Mesothelial cell of epicardium (in vitro differentiated cells): ENCODE results near the gene POLN. TPM values are rescaled to one million over a fixed set of nuclear protein-coding genes. Genes with fewer than 3 reads are reported as not detected.

Experiments
- DNase-seq, 2 experiments: peaks; one replicate each; pipeline ENCODE4 v3.0.0; 2021; ENCODE audit warnings: low spot score in 2 of 2; ENCODE audit not compliant: unreplicated experiment in 2 of 2
- H3K27ac Mint-ChIP-seq: 2 replicates; pipeline ENCODE4 v1.8.0; 2021; ENCODE audit warnings: mixed read lengths
- H3K27me3 Mint-ChIP-seq: 2 replicates; pipeline ENCODE4 v1.8.0; 2021; ENCODE audit warnings: low read depth, mixed read lengths
- H3K36me3 Mint-ChIP-seq: 2 replicates; pipeline ENCODE4 v1.8.0; 2021; ENCODE audit warnings: mixed read lengths
- H3K4me1 Mint-ChIP-seq: 2 replicates; pipeline ENCODE4 v1.8.0; 2021; ENCODE audit warnings: mixed read lengths
- H3K4me3 Mint-ChIP-seq: 2 replicates; pipeline ENCODE4 v1.8.0; 2021; ENCODE audit warnings: mild to moderate bottlenecking, moderate library complexity, mixed read lengths
- H3K9me3 Mint-ChIP-seq: 2 replicates; pipeline ENCODE4 v1.8.0; 2021; ENCODE audit warnings: mixed read lengths
- total RNA-seq: library from RNA; stranded (reverse); gene quantifications from 3 replicates; pipeline ENCODE4 v1.2.1, GENCODE V29; 2021
- TF ChIP-seq, protein P1 (sequence below): fragments of 200-600 bp; sonication (generic); IDR thresholded peaks from one replicate; pipeline ENCODE4 v1.5.0; 2021; ENCODE audit warnings: antibody characterized with exemption; ENCODE audit not compliant: unreplicated experiment

POLN gene
- total RNA-seq, 1 donor from 2014 or later = 5.8 TPM

- DNase-seq = no peak
- H3K36me3 Mint-ChIP-seq = no peaks in the 10 kb centered on the region
- TF ChIP-seq, protein P1, sequence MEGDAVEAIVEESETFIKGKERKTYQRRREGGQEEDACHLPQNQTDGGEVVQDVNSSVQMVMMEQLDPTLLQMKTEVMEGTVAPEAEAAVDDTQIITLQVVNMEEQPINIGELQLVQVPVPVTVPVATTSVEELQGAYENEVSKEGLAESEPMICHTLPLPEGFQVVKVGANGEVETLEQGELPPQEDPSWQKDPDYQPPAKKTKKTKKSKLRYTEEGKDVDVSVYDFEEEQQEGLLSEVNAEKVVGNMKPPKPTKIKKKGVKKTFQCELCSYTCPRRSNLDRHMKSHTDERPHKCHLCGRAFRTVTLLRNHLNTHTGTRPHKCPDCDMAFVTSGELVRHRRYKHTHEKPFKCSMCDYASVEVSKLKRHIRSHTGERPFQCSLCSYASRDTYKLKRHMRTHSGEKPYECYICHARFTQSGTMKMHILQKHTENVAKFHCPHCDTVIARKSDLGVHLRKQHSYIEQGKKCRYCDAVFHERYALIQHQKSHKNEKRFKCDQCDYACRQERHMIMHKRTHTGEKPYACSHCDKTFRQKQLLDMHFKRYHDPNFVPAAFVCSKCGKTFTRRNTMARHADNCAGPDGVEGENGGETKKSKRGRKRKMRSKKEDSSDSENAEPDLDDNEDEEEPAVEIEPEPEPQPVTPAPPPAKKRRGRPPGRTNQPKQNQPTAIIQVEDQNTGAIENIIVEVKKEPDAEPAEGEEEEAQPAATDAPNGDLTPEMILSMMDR = no peak
- no peak overlapping the region for H3K4me3 Mint-ChIP-seq
- H3K27me3 Mint-ChIP-seq = no peaks in the 10 kb centered on the region
- H3K27ac Mint-ChIP-seq = peak overlapping the region; percentile 47
- no peaks in the 10 kb centered on the region for H3K9me3 Mint-ChIP-seq
- peaks cover 6% of the 10 kb centered on the region for H3K4me1 Mint-ChIP-seq
Observed at GRCh38 chr4:2067446-2068197, 174.3 kb downstream of the POLN start.

DNA sequence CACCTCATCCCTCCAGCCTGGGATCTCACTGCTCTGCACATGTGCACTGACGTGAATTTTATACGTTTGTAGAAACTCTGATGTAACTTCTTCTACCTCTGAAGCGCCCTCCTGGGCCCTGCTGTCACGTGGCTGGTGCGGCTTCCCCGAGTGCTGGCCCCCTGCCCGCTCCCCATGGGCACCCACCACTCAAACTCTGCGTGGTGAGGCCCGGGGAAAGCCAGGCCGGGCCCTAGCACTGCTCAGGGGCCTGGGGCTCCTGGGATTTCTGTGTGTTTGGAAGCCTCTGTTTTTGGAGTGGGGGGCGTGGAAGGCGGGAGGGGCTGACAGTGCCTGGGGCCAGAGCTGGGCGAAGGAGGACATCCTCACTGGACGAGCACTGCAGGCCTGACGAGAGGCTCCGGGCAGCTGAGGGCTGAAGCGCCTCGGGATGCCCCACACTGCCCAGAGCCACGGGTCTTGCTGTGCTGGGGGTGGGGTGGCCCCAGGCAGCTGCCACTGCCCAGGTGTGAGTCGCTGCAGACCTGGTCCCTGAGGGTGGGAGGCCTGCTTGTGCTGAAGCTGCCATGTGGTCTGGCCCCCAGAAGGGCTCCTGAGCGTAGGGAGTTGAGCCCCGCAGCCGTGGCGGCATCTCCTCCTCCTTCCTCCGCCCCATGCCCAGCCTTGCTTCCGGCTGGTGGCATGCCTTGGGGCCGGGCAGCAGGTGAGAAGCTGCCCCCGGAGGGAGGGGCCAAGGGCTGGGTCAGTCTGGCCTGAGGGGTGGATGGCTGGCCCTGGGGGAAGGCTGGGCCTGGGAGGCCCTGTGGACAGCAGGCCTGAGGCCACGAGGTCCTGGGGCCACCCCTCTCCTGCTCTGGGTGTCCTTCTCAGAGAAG is 175.1 kb downstream of the POLN start:
- H3K36me3 Mint-ChIP-seq = no peaks in the 10 kb centered on the region
- TF ChIP-seq, protein P1 = no peak

DNA sequence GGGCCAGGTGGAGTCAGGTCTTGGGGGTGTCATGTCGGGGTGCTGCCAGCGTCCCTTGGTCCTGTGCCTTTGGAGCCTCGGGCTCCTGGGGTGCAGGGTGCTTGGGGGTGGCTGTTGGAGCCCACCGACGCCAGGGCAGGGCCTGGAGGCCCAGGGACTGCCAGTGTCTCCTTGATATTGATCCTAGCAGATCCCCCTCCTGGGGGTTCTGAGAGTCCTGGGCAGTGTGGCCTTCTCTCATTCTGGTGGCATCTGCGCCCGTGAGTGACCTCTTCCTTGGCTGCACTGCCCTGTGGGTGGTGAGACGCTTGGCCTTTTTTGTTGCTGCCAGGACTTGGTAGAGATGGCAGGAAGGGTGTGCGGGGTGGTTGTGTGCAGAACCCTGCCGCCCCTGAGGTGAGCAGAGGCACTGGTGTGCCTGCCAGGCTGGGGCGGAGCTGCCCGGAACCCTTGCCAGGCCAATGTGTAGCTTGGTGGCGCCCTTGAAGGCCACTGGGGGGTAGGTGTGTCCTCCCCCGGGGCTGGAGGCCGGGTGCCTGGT is 175.8 kb downstream of the POLN start:
- Mint-ChIP-seq H3K27me3 (peaks cover 9% of the 10 kb centered on the region), H3K4me3 (no peak overlapping the region), H3K36me3 (no peaks in the 10 kb centered on the region), H3K27ac (no peak overlapping the region), H3K9me3 (no peaks in the 10 kb centered on the region), H3K4me1 (peaks cover 2% of the 10 kb centered on the region)
- DNase-seq = peak in 1 of 2 experiments; percentile 13
- TF ChIP-seq, protein P1 = no peak

More for the DNA sequence above, 175.1 kb downstream of the POLN start:
- no peak overlapping the region for H3K4me3 Mint-ChIP-seq
- H3K9me3 Mint-ChIP-seq = no peaks in the 10 kb centered on the region
- H3K4me1 Mint-ChIP-seq = peaks cover 7% of the 10 kb centered on the region
- H3K27me3 Mint-ChIP-seq = peaks cover 4% of the 10 kb centered on the region
- no peak overlapping the region for H3K27ac Mint-ChIP-seq
- DNase-seq = peak in 1 of 2 experiments; percentile 17

GRCh38 chr4:2065106-2065930 is 176.6 kb downstream of the POLN start:
- Mint-ChIP-seq H3K9me3 (no peaks in the 10 kb centered on the region), H3K36me3 (no peaks in the 10 kb centered on the region), H3K27ac (no peak overlapping the region), H3K4me3 (no peak overlapping the region), H3K27me3 (peaks cover 11% of the 10 kb centered on the region), H3K4me1 (peaks cover 2% of the 10 kb centered on the region)
- TF ChIP-seq, protein P1 = no peak
- DNase-seq = peak in 1 of 2 experiments; percentile 17

DNA sequence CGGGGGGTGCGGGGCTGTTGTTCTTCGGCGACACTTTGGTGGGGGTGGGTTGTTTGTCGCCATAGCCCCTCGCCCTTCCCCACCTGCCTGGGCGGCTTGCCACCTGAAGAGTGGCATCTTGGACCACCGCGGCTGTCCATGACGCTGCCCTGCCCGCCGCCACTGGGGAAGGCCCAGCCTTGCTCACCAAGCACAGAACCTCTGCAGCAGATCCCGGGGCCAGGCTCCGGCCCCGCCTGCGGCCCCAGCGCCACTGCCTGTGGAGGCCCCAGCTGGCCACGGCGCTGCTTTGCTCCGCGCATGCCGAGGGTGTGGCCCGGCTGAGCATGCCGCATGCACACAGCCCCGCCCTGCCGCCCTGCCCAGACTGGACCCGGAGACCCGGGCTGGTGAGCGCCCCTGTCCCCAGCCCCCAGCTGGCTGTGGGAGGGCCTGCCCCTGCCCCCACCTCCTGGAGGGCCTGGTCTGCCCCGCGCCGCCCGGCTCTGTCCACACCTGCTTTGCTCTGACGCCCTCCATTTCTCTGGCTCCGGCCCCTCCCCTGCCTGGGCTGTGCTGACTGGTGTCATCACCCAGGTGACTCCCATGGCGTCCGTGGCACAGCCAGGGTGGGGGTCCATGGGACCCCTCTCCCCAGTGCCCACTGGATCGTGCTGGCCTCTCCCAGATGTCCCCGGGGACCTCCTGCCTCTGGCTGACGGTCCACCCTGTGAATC is 177.5 kb downstream of the POLN start:
- H3K4me3 Mint-ChIP-seq = no peak overlapping the region
- H3K27me3 Mint-ChIP-seq = peaks cover 12% of the 10 kb centered on the region

More for the DNA sequence above, 177.5 kb downstream of the POLN start:
- no peak overlapping the region for H3K27ac Mint-ChIP-seq
- DNase-seq = peak in 1 of 2 experiments; percentile 18
- TF ChIP-seq, protein P1 = no peak
- H3K9me3 Mint-ChIP-seq = no peaks in the 10 kb centered on the region
- no peaks in the 10 kb centered on the region for H3K36me3 Mint-ChIP-seq
- peaks cover 2% of the 10 kb centered on the region for H3K4me1 Mint-ChIP-seq
